Neural cell (in vitro differentiated cells): ENCODE results near the gene ZNF566. TPM values are rescaled to one million over a fixed set of nuclear protein-coding genes. Genes with fewer than 3 reads are reported as not detected.

ENCODE experiments used
- H2AFZ ChIP-seq: fragments of 200-600, 300-800 bp; sonication (generic), shearing (Covaris generic); 2 replicates; pipeline ENCODE4 v1.6.0; 2014; ENCODE audit warnings: low read depth, mild to moderate bottlenecking, antibody characterized with exemption, low read length, moderate library complexity
- H3F3A ChIP-seq: fragments of 200-600 bp; shearing (Covaris generic); 2 replicates; pipeline ENCODE4 v1.6.1; 2016; ENCODE audit warnings: mild to moderate bottlenecking, moderate library complexity, mixed read lengths, antibody characterized with exemption, low read length; ENCODE audit not compliant: insufficient read depth, poor library complexity, severe bottlenecking
- H3K27ac ChIP-seq: fragments of 200-600, 300-800 bp; sonication (generic), shearing (Covaris generic); 2 replicates; pipeline ENCODE4 v1.5.1; 2014; ENCODE audit warnings: mild to moderate bottlenecking, low read length, moderate library complexity
- H3K27me3 ChIP-seq: fragments of 300-800, 200-600 bp; sonication (generic), shearing (Covaris generic); 2 replicates; pipeline ENCODE4 v1.6.0; 2014; ENCODE audit warnings: mild to moderate bottlenecking, low read depth, low read length, moderate library complexity; ENCODE audit not compliant: insufficient read depth
- H3K36me3 ChIP-seq: fragments of 300-800, 200-600 bp; sonication (generic), shearing (Covaris generic); 2 replicates; pipeline ENCODE4 v1.5.1; 2014; ENCODE audit warnings: mild to moderate bottlenecking, antibody characterized with exemption, low read length, moderate library complexity; ENCODE audit not compliant: insufficient read depth
- H3K4me2 ChIP-seq: fragments of 300-800, 200-600 bp; sonication (generic), shearing (Covaris generic); 2 replicates; pipeline ENCODE4 v1.6.0; 2014; ENCODE audit warnings: mild to moderate bottlenecking, low read length
- H3K4me3 ChIP-seq: fragments of 300-800, 200-600 bp; sonication (generic), shearing (Covaris generic); 2 replicates; pipeline ENCODE4 v1.5.1; 2014; ENCODE audit warnings: mild to moderate bottlenecking, low read length, moderate library complexity
- H3K79me2 ChIP-seq: fragments of 200-600 bp; shearing (Covaris generic); replicated peaks from 2 replicates; pipeline ENCODE4 v1.6.0; 2014; ENCODE audit warnings: mild to moderate bottlenecking, low read length, moderate library complexity; ENCODE audit not compliant: insufficient read depth
- H3K9ac ChIP-seq: fragments of 300-800, 200-600 bp; sonication (generic), shearing (Covaris generic); 2 replicates; pipeline ENCODE4 v1.6.1; 2016; ENCODE audit warnings: mild to moderate bottlenecking, low read length, mixed read lengths
- H3K9me2 ChIP-seq: fragments of 200-600 bp; shearing (Covaris generic); 2 replicates; pipeline ENCODE4 v1.6.1; 2016; ENCODE audit warnings: mild to moderate bottlenecking, low read length, mixed read lengths; ENCODE audit not compliant: insufficient read depth
- H3K9me3 ChIP-seq: fragments of 200-600, 300-800 bp; sonication (generic), shearing (Covaris generic); 2 replicates; pipeline ENCODE4 v1.6.1; 2016; ENCODE audit warnings: mild to moderate bottlenecking, mixed run types, low read length, moderate library complexity, mixed read lengths
- H4K20me1 ChIP-seq: fragments of 200-600 bp; shearing (Covaris generic); 2 replicates; pipeline ENCODE4 v1.6.1; 2016; ENCODE audit warnings: mild to moderate bottlenecking, mixed run types; ENCODE audit not compliant: insufficient read depth
- EP300 ChIP-seq: fragments of 450-650 bp; conservative IDR thresholded peaks from 2 replicates; pipeline ENCODE4 v1.6.1; 2014; ENCODE audit warnings: antibody characterized with exemption, mild to moderate bottlenecking, moderate library complexity; ENCODE audit not compliant: poor library complexity, severe bottlenecking
- EZH2 ChIP-seq: fragments of 200-600, 300-800 bp; shearing (Covaris generic), sonication (generic); IDR thresholded peaks from 2 replicates; pipeline ENCODE4 v1.6.1; 2014; ENCODE audit warnings: antibody characterized with exemption, low read length, borderline replicate concordance, mild to moderate bottlenecking; ENCODE audit not compliant: insufficient read depth, poor library complexity, severe bottlenecking
- MXI1 ChIP-seq: fragments of 450-650 bp; conservative IDR thresholded peaks from 2 replicates; pipeline ENCODE4 v1.6.1; 2014; ENCODE audit warnings: antibody characterized with exemption, mild to moderate bottlenecking; ENCODE audit not compliant: poor library complexity, severe bottlenecking
- POLR2AphosphoS5 ChIP-seq: IDR thresholded peaks from 2 replicates; pipeline ENCODE4 v1.6.1; 2012
- RAD21 ChIP-seq: fragments of 450-650 bp; conservative IDR thresholded peaks from 2 replicates; pipeline ENCODE4 v1.6.1; 2014; ENCODE audit warnings: antibody characterized with exemption, mild to moderate bottlenecking, moderate library complexity
- SMC3 ChIP-seq: fragments of 450-650 bp; conservative IDR thresholded peaks from 2 replicates; pipeline ENCODE4 v1.6.1; 2014; ENCODE audit warnings: antibody characterized with exemption, mild to moderate bottlenecking, moderate library complexity; ENCODE audit not compliant: poor library complexity
- TAF1 ChIP-seq: IDR thresholded peaks from 2 replicates; pipeline ENCODE4 v1.6.1; 2012; ENCODE audit warnings: low read depth
- polyA plus RNA-seq: library from polyadenylated mRNA; depleted of rRNA; stranded (reverse); fragments of >200 nt; gene quantifications from 2 replicates; pipeline ENCODE4 v1.2.3, GENCODE V29; 2014
- TF ChIP-seq, protein P1 (sequence below): IDR thresholded peaks from 2 replicates; pipeline ENCODE4 v1.6.1; 2012; ENCODE audit warnings: borderline replicate concordance
- TF ChIP-seq, protein P2 (sequence below): fragments of 450-650 bp; IDR thresholded peaks from 2 replicates; pipeline ENCODE4 v1.5.1; 2014; ENCODE audit warnings: antibody characterized with exemption, mild to moderate bottlenecking, moderate library complexity; ENCODE audit not compliant: poor library complexity, severe bottlenecking

The ZNF566 gene
- polyA plus RNA-seq, 1 donor from 2014 or later, result 28.9 TPM

DNA sequence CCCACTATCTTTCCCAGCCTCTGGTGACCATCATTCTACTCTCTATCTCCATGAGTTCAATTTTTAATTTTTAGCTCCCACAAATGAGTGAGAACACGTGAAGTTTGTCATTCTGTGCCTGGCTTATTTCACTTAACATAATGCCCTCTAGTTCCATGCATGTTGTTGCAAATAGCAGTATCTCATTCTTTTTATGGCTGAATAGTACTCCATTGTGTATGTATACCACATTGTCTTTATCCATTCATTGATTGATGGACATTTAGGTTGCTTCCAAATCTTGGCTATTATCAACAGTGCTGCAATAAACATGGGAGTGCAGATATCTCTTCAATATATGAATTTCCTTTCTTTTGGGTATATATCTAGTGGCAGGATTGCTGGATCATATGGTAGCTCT, 48.0 kb downstream of the ZNF566 start:
- H3K36me3 ChIP-seq, result no peaks in the 10 kb centered on the region
- no peak overlapping the region for H3K27ac ChIP-seq
- H3K4me2 ChIP-seq, result no peak overlapping the region
- H3F3A ChIP-seq, result no peaks in the 10 kb centered on the region
- no peak overlapping the region for H2AFZ ChIP-seq
- H4K20me1 ChIP-seq, result no peaks in the 10 kb centered on the region
- peaks cover 14% of the 10 kb centered on the region for H3K9me3 ChIP-seq
- TF ChIP-seq MXI1 (no peak), TAF1 (no peak), POLR2AphosphoS5 (no peak), EZH2 (no peak), RAD21 (no peak), SMC3 (no peak)
- TF ChIP-seq, protein P1, sequence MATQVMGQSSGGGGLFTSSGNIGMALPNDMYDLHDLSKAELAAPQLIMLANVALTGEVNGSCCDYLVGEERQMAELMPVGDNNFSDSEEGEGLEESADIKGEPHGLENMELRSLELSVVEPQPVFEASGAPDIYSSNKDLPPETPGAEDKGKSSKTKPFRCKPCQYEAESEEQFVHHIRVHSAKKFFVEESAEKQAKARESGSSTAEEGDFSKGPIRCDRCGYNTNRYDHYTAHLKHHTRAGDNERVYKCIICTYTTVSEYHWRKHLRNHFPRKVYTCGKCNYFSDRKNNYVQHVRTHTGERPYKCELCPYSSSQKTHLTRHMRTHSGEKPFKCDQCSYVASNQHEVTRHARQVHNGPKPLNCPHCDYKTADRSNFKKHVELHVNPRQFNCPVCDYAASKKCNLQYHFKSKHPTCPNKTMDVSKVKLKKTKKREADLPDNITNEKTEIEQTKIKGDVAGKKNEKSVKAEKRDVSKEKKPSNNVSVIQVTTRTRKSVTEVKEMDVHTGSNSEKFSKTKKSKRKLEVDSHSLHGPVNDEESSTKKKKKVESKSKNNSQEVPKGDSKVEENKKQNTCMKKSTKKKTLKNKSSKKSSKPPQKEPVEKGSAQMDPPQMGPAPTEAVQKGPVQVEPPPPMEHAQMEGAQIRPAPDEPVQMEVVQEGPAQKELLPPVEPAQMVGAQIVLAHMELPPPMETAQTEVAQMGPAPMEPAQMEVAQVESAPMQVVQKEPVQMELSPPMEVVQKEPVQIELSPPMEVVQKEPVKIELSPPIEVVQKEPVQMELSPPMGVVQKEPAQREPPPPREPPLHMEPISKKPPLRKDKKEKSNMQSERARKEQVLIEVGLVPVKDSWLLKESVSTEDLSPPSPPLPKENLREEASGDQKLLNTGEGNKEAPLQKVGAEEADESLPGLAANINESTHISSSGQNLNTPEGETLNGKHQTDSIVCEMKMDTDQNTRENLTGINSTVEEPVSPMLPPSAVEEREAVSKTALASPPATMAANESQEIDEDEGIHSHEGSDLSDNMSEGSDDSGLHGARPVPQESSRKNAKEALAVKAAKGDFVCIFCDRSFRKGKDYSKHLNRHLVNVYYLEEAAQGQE, result no peak
- TF ChIP-seq, protein P2, sequence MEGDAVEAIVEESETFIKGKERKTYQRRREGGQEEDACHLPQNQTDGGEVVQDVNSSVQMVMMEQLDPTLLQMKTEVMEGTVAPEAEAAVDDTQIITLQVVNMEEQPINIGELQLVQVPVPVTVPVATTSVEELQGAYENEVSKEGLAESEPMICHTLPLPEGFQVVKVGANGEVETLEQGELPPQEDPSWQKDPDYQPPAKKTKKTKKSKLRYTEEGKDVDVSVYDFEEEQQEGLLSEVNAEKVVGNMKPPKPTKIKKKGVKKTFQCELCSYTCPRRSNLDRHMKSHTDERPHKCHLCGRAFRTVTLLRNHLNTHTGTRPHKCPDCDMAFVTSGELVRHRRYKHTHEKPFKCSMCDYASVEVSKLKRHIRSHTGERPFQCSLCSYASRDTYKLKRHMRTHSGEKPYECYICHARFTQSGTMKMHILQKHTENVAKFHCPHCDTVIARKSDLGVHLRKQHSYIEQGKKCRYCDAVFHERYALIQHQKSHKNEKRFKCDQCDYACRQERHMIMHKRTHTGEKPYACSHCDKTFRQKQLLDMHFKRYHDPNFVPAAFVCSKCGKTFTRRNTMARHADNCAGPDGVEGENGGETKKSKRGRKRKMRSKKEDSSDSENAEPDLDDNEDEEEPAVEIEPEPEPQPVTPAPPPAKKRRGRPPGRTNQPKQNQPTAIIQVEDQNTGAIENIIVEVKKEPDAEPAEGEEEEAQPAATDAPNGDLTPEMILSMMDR, result no peak
- H3K27me3 ChIP-seq, result no peaks in the 10 kb centered on the region
- H3K9ac ChIP-seq, result no peak overlapping the region
- no peak overlapping the region for H3K4me3 ChIP-seq
- no peaks in the 10 kb centered on the region for H3K9me2 ChIP-seq
- H3K79me2 ChIP-seq, result no peaks in the 10 kb centered on the region

DNA sequence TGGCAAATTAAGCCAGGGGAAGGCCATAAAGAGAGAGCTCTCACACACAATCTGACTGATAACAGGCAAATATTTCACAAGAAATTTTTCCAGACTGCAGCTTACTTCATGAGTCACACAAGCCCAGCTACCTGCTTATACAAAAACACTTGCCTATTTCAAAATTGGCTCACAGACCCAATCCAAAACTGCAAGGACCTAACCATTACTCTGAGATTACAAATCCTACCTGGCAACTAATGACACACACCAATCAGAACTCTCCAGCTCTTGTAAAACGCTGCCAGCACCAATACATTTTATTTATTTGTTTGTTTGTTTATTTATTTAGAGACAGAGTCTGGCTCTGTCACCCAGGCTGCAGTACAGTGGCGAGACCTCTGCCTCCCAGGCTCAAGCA, 52.8 kb downstream of the ZNF566 start:
- no peaks in the 10 kb centered on the region for H3K79me2 ChIP-seq
- no peaks in the 10 kb centered on the region for H3F3A ChIP-seq
- H3K9me3 ChIP-seq, result no peaks in the 10 kb centered on the region
- no peak overlapping the region for H3K4me2 ChIP-seq
- no peak overlapping the region for H3K4me3 ChIP-seq
- TF ChIP-seq, protein P2, result no peak
- TF ChIP-seq, protein P1, result no peak
- TF ChIP-seq EP300 (no peak), TAF1 (no peak), RAD21 (no peak), POLR2AphosphoS5 (no peak), EZH2 (no peak)
- H3K36me3 ChIP-seq, result no peaks in the 10 kb centered on the region
- H3K27me3 ChIP-seq, result no peaks in the 10 kb centered on the region
- no peak overlapping the region for H2AFZ ChIP-seq
- no peaks in the 10 kb centered on the region for H3K9me2 ChIP-seq
- H4K20me1 ChIP-seq, result no peaks in the 10 kb centered on the region
- H3K27ac ChIP-seq, result no peak overlapping the region
- H3K9ac ChIP-seq, result no peak overlapping the region
